Hepatocyte (in vitro differentiated cells): Measurements from ENCODE around the gene ZFYVE28. TPM values are rescaled to one million over a fixed set of nuclear protein-coding genes. Genes with fewer than 3 reads are reported as not detected.

Source experiments
- DNase-seq: peaks from one replicate; pipeline ENCODE4 v3.0.0-alpha.2; 2016; ENCODE audit warnings: low spot score
- H2AFZ ChIP-seq: fragments of 200-600 bp; sonication (generic); 2 replicates; pipeline ENCODE4 v1.6.0; 2016; ENCODE audit warnings: antibody characterized with exemption, mild to moderate bottlenecking
- H3K27ac ChIP-seq: fragments of 200-600 bp; sonication (generic); 2 replicates; pipeline ENCODE4 v1.5.1; 2016; ENCODE audit warnings: mild to moderate bottlenecking
- H3K27me3 ChIP-seq: fragments of 200-600 bp; sonication (generic); 2 replicates; pipeline ENCODE4 v1.6.1; 2016
- H3K36me3 ChIP-seq: fragments of 200-600 bp; sonication (generic); replicated peaks from 2 replicates; pipeline ENCODE4 v1.5.1; 2016; ENCODE audit warnings: low read depth; ENCODE audit not compliant: insufficient read depth
- H3K4me1 ChIP-seq: fragments of 200-600 bp; sonication (generic); 2 replicates; pipeline ENCODE4 v1.5.1; 2016; ENCODE audit warnings: mild to moderate bottlenecking, moderate library complexity; ENCODE audit not compliant: insufficient read depth
- H3K4me2 ChIP-seq: fragments of 200-600 bp; sonication (generic); 2 replicates; pipeline ENCODE4 v1.6.0; 2016
- H3K4me3 ChIP-seq: fragments of 200-600 bp; sonication (generic); 2 replicates; pipeline ENCODE4 v1.5.1; 2016; ENCODE audit warnings: mild to moderate bottlenecking
- H3K79me2 ChIP-seq: fragments of 200-600 bp; sonication (generic); 2 replicates; pipeline ENCODE4 v1.6.0; 2017; ENCODE audit warnings: mild to moderate bottlenecking
- H3K9me2 ChIP-seq: fragments of 200-600 bp; sonication (generic); replicated peaks from 2 replicates; pipeline ENCODE4 v1.6.0; 2017; ENCODE audit warnings: mild to moderate bottlenecking; ENCODE audit not compliant: insufficient read depth
- H3K9me3 ChIP-seq: fragments of 200-600 bp; sonication (generic); 2 replicates; pipeline ENCODE4 v1.5.1; 2016; ENCODE audit warnings: low read depth, mild to moderate bottlenecking
- H4K20me1 ChIP-seq: fragments of 200-600 bp; sonication (generic); 2 replicates; pipeline ENCODE4 v1.6.0; 2016; ENCODE audit warnings: mild to moderate bottlenecking; ENCODE audit not compliant: insufficient read depth, poor library complexity, severe bottlenecking
- EZH2 ChIP-seq: fragments of 200-600 bp; sonication (generic); IDR thresholded peaks from 2 replicates; pipeline ENCODE4 v1.6.1; 2016; ENCODE audit warnings: antibody characterized with exemption, mild to moderate bottlenecking, borderline replicate concordance
- EZH2phosphoT487 ChIP-seq: fragments of 200-600 bp; sonication (generic); IDR thresholded peaks from one replicate; pipeline ENCODE4 v1.6.1; 2018; ENCODE audit warnings: antibody characterized with exemption, mild to moderate bottlenecking, low read depth, moderate library complexity; ENCODE audit not compliant: unreplicated experiment, severe bottlenecking
- WGBS: methylation state at CpG from one replicate; pipeline ENCODE4 v1.1.6; 2016; ENCODE audit warnings: low lambda C conversion rate; ENCODE audit errors: missing lambda C conversion rate; 5-methylcytosine and 5-hydroxymethylcytosine counted together
- polyA plus RNA-seq: library from polyadenylated mRNA; unstranded; fragments of >200 nt; fragmentation: Nextera tagmentation; extraction: Ambion mirVana; gene quantifications from 2 replicates; pipeline ENCODE4 v1.2.1, GENCODE V29; 2016
- total RNA-seq: library from RNA; depleted of rRNA; stranded (reverse); fragments of >200 nt; gene quantifications from 2 replicates; pipeline ENCODE4 v1.2.3, GENCODE V29; 2014
- TF ChIP-seq, protein P1 (sequence below): fragments of 200-600 bp; sonication (generic); IDR thresholded peaks from 2 replicates; pipeline ENCODE4 v1.5.1; 2016; ENCODE audit warnings: antibody characterized with exemption, mild to moderate bottlenecking; ENCODE audit not compliant: poor library complexity

ZFYVE28 gene
- total and polyA plus RNA-seq, 2 experiments from 2014 or later: 2.2 to 3.4 TPM

DNA sequence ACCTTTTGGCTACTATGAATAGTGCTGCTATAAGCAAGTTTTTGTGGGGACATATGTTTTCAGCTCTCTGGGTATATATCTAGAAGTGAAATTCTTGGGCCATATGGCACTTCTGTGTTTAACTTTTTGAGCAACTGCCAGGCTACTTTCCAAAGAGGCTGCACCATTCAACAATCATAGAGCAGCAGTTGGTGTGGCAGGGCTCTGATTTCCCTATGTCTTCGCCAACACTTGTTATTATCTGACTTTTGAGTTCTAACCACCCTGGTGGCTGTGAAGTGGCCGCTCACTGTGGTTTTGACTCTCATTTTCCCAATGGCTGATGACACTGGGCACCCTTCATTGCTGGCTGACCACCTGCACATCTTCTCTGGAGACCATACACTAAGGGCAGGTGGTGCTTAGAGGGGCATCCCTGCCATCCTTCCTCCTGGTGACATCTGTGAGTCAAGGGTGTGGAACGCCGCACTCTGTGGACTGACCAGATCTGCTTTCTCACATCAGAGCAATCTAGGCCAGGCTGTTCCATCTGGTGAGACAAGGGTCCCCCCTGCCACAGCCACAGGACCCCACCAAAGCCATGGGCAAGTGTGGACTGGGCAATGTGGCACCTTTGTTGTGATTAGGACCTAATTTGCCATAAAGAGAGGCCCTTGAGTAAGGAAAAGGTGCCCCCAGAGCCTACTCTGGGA is 49.6 kb downstream of the ZFYVE28 start:
- 87% methylated on average over 4 of the region's 4 CpGs for WGBS
- Histone ChIP-seq H3K9me3 (no peaks in the 10 kb centered on the region), H3K9me2 (no peaks in the 10 kb centered on the region), H3K79me2 (no peaks in the 10 kb centered on the region), H3K4me2 (no peak overlapping the region), H3K27me3 (no peaks in the 10 kb centered on the region), H3K4me3 (no peak overlapping the region), H3K27ac (no peak overlapping the region), H2AFZ (no peak overlapping the region), H4K20me1 (no peaks in the 10 kb centered on the region), H3K36me3 (no peaks in the 10 kb centered on the region), H3K4me1 (peaks cover 2% of the 10 kb centered on the region)
- no peak for DNase-seq
- TF ChIP-seq EZH2phosphoT487 (no peak), EZH2 (no peak)
- TF ChIP-seq, protein P1, sequence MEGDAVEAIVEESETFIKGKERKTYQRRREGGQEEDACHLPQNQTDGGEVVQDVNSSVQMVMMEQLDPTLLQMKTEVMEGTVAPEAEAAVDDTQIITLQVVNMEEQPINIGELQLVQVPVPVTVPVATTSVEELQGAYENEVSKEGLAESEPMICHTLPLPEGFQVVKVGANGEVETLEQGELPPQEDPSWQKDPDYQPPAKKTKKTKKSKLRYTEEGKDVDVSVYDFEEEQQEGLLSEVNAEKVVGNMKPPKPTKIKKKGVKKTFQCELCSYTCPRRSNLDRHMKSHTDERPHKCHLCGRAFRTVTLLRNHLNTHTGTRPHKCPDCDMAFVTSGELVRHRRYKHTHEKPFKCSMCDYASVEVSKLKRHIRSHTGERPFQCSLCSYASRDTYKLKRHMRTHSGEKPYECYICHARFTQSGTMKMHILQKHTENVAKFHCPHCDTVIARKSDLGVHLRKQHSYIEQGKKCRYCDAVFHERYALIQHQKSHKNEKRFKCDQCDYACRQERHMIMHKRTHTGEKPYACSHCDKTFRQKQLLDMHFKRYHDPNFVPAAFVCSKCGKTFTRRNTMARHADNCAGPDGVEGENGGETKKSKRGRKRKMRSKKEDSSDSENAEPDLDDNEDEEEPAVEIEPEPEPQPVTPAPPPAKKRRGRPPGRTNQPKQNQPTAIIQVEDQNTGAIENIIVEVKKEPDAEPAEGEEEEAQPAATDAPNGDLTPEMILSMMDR: no peak

DNA sequence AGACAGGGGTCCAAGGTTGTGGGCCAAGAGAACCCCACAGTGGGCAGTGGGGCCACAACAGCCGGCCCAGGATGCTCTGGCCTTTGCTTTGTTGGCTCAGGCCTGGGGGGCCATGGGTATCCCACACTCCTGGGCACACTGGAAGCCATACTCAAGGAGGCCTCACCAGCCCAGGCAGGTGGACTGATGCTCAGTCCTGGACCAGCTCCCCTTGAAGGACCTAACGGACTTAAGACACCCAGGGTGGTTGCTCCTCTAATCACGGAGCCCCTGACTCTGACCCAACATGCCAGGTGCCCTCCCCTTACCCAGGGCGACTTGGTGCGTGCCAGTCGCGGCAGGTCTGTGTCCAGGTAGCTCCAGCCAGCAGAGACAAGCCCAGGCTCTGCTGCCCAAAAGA is 50.8 kb downstream of the ZFYVE28 start:
- TF ChIP-seq, protein P1: no peak
- TF ChIP-seq EZH2 (no peak), EZH2phosphoT487 (no peak)
- Histone ChIP-seq H3K36me3 (no peaks in the 10 kb centered on the region), H3K9me2 (no peaks in the 10 kb centered on the region), H3K4me1 (peaks cover 14% of the 10 kb centered on the region), H3K27me3 (no peaks in the 10 kb centered on the region), H3K27ac (no peak overlapping the region), H3K9me3 (no peaks in the 10 kb centered on the region), H4K20me1 (no peaks in the 10 kb centered on the region), H3K79me2 (no peaks in the 10 kb centered on the region), H3K4me2 (no peak overlapping the region), H2AFZ (no peak overlapping the region), H3K4me3 (no peak overlapping the region)
- DNase-seq: no peak
- WGBS: 85% methylated on average over 7 of the region's 7 CpGs

DNA sequence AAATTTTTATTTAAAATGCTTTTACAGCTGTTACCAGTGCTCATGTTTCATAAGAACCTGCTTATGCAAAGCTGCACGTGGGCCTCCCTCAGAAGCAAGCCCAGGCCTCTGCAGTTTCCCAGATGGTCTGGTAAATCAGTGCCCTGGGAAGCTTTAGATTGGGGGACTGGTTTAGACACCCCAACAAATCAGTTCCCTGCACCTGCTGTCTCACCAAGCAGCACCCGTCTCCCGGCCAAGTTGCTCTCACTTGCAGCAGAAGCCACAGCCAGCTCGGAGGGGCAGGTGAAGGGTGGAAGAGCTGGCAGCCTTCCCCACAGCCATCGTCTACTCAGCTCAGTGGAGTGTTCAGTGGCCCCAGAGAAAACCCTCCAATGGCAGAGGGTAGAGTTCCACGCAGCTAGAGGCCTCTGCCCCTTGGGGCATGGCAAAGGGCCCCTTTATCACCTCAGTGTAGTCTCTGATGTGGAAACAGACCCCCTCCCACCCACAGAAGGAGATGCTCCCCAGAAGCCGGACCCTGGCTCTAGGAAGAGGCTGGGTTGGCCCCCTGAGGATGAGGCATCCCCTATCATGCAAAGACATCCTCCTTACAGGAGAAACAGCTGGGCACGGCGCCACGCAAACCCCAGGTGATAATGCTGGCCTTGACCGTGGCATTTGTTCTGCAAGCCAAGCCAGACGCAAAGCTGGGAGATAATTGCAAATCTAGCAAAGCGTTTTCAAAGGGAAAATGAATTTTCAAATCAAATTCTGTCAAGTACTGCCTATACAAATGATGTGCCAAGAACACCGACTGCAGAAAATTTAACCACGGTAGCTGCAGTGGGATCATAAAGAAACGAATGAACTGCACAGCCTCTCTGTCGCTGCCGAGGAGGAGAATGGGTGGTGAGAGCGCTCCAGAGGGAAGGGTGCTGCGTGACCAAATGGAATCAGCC is 51.9 kb downstream of the ZFYVE28 start:
- Histone ChIP-seq H3K9me2 (no peaks in the 10 kb centered on the region), H3K9me3 (no peaks in the 10 kb centered on the region), H3K4me2 (no peak overlapping the region), H4K20me1 (no peaks in the 10 kb centered on the region), H3K36me3 (no peaks in the 10 kb centered on the region), H3K79me2 (no peaks in the 10 kb centered on the region), H3K27me3 (no peaks in the 10 kb centered on the region), H3K27ac (no peak overlapping the region), H2AFZ (no peak overlapping the region), H3K4me3 (no peak overlapping the region), H3K4me1 (peaks cover 21% of the 10 kb centered on the region)
- 87% methylated on average over 20 of the region's 20 CpGs for whole genome bisulfite sequencing
- no peak for DNase-seq
- TF ChIP-seq EZH2phosphoT487 (no peak), EZH2 (no peak)
- TF ChIP-seq, protein P1: no peak
